NCI-H2171 treated with DMSO at 0.1 percent for 48 hours (cell line): ENCODE results near the gene TKTL1.
A peak's percentile ranks its signal among the peaks of the same experiment; 100 is the strongest.

Experiments
- DNase-seq: peaks from one replicate; lab custom pipeline; 2025; lab: John Stamatoyannopoulos, UW

Gene TKTL1

GRCh38 chrX:154378059-154378798 lies 82.6 kb downstream of the TKTL1 start:
- peak; percentile 52 for DNase-seq

GRCh38 chrX:154378799-154379568 lies 83.4 kb downstream of the TKTL1 start, which contains the start of gene EMD:
Gene EMD (plus strand): TSS chrX:154379295. CDS start chrX:154379485, 190 bp downstream.
- DNase-seq, result peak; percentile 99

- no peak for DNase-seq
Measured at GRCh38 chrX:154379569-154379951, 84.0 kb downstream of the TKTL1 start.
